KOPT-K1 (cell line): ENCODE data around the gene GRAMD1A.
"Not testable (repeated sequence)": the region's sequence is repeated elsewhere in the genome, so short reads cannot be mapped to it uniquely, and the experiment has no call there.

ENCODE experiments used
- H3K27ac ChIP-seq: fragments of 200-600 bp; sonication (generic); 2 replicates; pipeline ENCODE4 v1.5.1; 2016; ENCODE audit warnings: antibody characterized with exemption, mild to moderate bottlenecking, low read depth, low read length; ENCODE audit not compliant: poor library complexity, severe bottlenecking
- H3K36me3 ChIP-seq: fragments of 200-600 bp; sonication (generic); 2 replicates; pipeline ENCODE4 v1.5.1; 2017; ENCODE audit warnings: antibody characterized with exemption, mild to moderate bottlenecking, low read length, moderate library complexity; ENCODE audit not compliant: insufficient read depth
- H3K9me3 ChIP-seq: fragments of 200-600 bp; sonication (generic); 2 replicates; pipeline ENCODE4 v1.5.1; 2017; ENCODE audit warnings: antibody characterized with exemption, low read length, mild to moderate bottlenecking; ENCODE audit not compliant: insufficient read depth, poor library complexity, severe bottlenecking

GRAMD1A gene

GRCh38 chr19:34991542-34992333 is 8.4 kb upstream of the GRAMD1A start:
- peaks cover 10% of the 10 kb centered on the region for H3K9me3 ChIP-seq
- H3K27ac ChIP-seq: no peak overlapping the region
- H3K36me3 ChIP-seq: no peaks in the 10 kb centered on the region

GRCh38 chr19:34992582-34992981 is 7.5 kb upstream of the GRAMD1A start:
- H3K9me3 ChIP-seq: peaks cover 10% of the 10 kb centered on the region
- H3K27ac ChIP-seq, H3K36me3 ChIP-seq: not testable (repeated sequence)

- no peaks in the 10 kb centered on the region for H3K36me3 ChIP-seq
- H3K27ac ChIP-seq: no peak overlapping the region
- peaks cover 10% of the 10 kb centered on the region for H3K9me3 ChIP-seq
These were observed 5.9 kb upstream of the GRAMD1A start for GRCh38 chr19:34994286-34994642.

- Histone ChIP-seq H3K36me3 (no peaks in the 10 kb centered on the region), H3K27ac (no peak overlapping the region), H3K9me3 (peaks cover 10% of the 10 kb centered on the region)
These were observed 5.2 kb upstream of the GRAMD1A start for GRCh38 chr19:34994643-34995541.

- Histone ChIP-seq H3K36me3 (no peaks in the 10 kb centered on the region), H3K27ac (no peak overlapping the region), H3K9me3 (peaks cover 10% of the 10 kb centered on the region)
These were observed 4.6 kb upstream of the GRAMD1A start for GRCh38 chr19:34995551-34995950.

GRCh38 chr19:34997071-34997617 is 3.0 kb upstream of the GRAMD1A start:
- H3K36me3 ChIP-seq: peaks cover 6% of the 10 kb centered on the region; the same call in 1 of the 2 replicates
- peak overlapping the region; percentile 59 for H3K27ac ChIP-seq
- peaks cover 10% of the 10 kb centered on the region for H3K9me3 ChIP-seq

GRCh38 chr19:34998224-34998623 is 1.9 kb upstream of the GRAMD1A start:
- Histone ChIP-seq H3K9me3 (peaks cover 10% of the 10 kb centered on the region), H3K27ac (peak overlapping the region; percentile 59), H3K36me3 (peaks cover 16% of the 10 kb centered on the region; the same call in 1 of the 2 replicates)

- H3K27ac ChIP-seq: peak overlapping the region; percentile 87
- peaks cover 23% of the 10 kb centered on the region for H3K36me3 ChIP-seq
- H3K9me3 ChIP-seq: peaks cover 10% of the 10 kb centered on the region
These were observed 1.2 kb upstream of the GRAMD1A start for GRCh38 chr19:34998777-34999497.

GRCh38 chr19:35000338-35000646 is 169 bp downstream of the GRAMD1A start:
- H3K36me3 ChIP-seq: peaks cover 37% of the 10 kb centered on the region
- peak overlapping the region; percentile 87 for H3K27ac ChIP-seq
- H3K9me3 ChIP-seq: no peaks in the 10 kb centered on the region

- Histone ChIP-seq H3K36me3 (peaks cover 43% of the 10 kb centered on the region), H3K9me3 (no peaks in the 10 kb centered on the region), H3K27ac (peak overlapping the region; percentile 87)
These were observed 751 bp downstream of the GRAMD1A start for GRCh38 chr19:35000647-35001501.

- Histone ChIP-seq H3K9me3 (no peaks in the 10 kb centered on the region), H3K36me3 (peaks cover 55% of the 10 kb centered on the region), H3K27ac (no peak overlapping the region)
These were observed 2.0 kb downstream of the GRAMD1A start for GRCh38 chr19:35002037-35002535.

GRCh38 chr19:35004517-35005255 is 4.6 kb downstream of the GRAMD1A start:
- Histone ChIP-seq H3K9me3 (no peaks in the 10 kb centered on the region), H3K36me3 (peaks cover 76% of the 10 kb centered on the region), H3K27ac (no peak overlapping the region)

GRCh38 chr19:35005256-35005977 is 5.3 kb downstream of the GRAMD1A start:
- H3K9me3 ChIP-seq: no peaks in the 10 kb centered on the region
- no peak overlapping the region for H3K27ac ChIP-seq
- H3K36me3 ChIP-seq: peaks cover 83% of the 10 kb centered on the region
